ENCODE data around the gene RGPD6.
"Not testable (repeated sequence)": the region's sequence is repeated elsewhere in the genome, so short reads cannot be mapped to it uniquely, and the experiment has no call there.

DNA sequence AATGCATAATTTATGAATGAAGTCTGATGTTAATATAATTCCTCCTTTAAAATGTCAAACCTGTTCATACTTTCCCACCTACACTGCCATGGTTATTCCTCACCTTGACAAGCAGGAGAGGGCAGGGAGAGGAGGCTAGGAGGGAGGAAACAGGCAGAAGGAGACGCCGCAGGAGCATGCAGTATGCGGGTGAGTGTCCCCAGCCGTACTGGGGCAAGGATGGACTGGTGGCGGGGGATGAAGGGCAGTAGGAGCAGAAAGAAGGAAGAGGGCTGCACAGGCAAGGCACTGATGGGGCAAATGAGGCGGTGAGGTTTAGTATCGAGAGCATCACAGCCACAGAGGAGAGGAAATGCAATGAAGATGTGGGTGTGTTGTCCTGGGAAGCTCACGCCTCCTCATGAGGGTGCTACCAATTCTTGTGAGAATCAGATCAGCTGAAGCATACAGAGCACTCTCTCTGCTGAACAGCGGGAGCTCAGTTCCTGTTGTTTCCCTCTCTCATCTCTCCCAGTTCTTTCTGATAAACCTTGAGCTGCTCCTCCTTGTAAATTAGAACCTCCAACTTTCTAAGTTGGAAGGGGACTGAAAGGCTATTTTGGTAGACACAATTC lies 42.4 kb upstream of the RGPD6 start:
- TF ChIP-seq POLR2A, EP300 (IDR thresholded peaks at IDR 0.05): not testable (repeated sequence)
- TF ChIP-seq, protein P1, sequence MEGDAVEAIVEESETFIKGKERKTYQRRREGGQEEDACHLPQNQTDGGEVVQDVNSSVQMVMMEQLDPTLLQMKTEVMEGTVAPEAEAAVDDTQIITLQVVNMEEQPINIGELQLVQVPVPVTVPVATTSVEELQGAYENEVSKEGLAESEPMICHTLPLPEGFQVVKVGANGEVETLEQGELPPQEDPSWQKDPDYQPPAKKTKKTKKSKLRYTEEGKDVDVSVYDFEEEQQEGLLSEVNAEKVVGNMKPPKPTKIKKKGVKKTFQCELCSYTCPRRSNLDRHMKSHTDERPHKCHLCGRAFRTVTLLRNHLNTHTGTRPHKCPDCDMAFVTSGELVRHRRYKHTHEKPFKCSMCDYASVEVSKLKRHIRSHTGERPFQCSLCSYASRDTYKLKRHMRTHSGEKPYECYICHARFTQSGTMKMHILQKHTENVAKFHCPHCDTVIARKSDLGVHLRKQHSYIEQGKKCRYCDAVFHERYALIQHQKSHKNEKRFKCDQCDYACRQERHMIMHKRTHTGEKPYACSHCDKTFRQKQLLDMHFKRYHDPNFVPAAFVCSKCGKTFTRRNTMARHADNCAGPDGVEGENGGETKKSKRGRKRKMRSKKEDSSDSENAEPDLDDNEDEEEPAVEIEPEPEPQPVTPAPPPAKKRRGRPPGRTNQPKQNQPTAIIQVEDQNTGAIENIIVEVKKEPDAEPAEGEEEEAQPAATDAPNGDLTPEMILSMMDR (IDR thresholded peaks at IDR 0.05), result not testable (repeated sequence)

Data from ovary (tissue), 3 donors.